Right renal pelvis (tissue), 4 donors: ENCODE results near the gene IER3IP1. TPM values are rescaled to one million over a fixed set of nuclear protein-coding genes. Genes with fewer than 3 reads are reported as not detected.
"Not testable (repeated sequence)": the region's sequence is repeated elsewhere in the genome, so short reads cannot be mapped to it uniquely, and the experiment has no call there.

ENCODE experiments used
- DNase-seq, 4 donors: peaks; one replicate each; pipeline ENCODE4 v3.0.0-alpha.2; 2013; ENCODE audit warnings: low read depth in 4 of 4, low spot score in 3 of 4, missing footprints in 1 of 4
- polyA plus RNA-seq, 4 donors: library from polyadenylated mRNA; unstranded; fragments of 120-200 nt; gene quantifications; one replicate each; pipeline ENCODE4 v1.2.1, GENCODE V29; 2013; ENCODE audit not compliant: insufficient read length in 4 of 4

IER3IP1 gene
- 10 to 100 TPM; 39.7 to 49.7 (median 44.7) TPM for polyA plus RNA-seq

- DNase-seq: peak; percentile 76 to 82 (median 82)
Observed at GRCh38 chr18:47175898-47176575, at the start of gene IER3IP1. TSS of gene IER3IP1 (minus strand) at chr18:47176364. CDS start at chr18:47176277, 87 bp downstream.

GRCh38 chr18:47215554-47216138 lies 39.5 kb upstream of the IER3IP1 start:
- DNase-seq: peak; percentile 15 to 32 (median 24)

- DNase-seq: no peak
Observed at GRCh38 chr18:47209171-47209570, 33.0 kb upstream of the IER3IP1 start.

GRCh38 chr18:47206945-47207637 lies 30.9 kb upstream of the IER3IP1 start:
- no peak for DNase-seq

GRCh38 chr18:47204908-47205522 lies 28.9 kb upstream of the IER3IP1 start:
- peak in 3 of 4 donors; percentile 11 to 22 (median 12) for DNase-seq

GRCh38 chr18:47203626-47204464 lies 27.7 kb upstream of the IER3IP1 start:
- no peak for DNase-seq

- not testable (repeated sequence) for DNase-seq
Observed at GRCh38 chr18:47195961-47196360, 19.8 kb upstream of the IER3IP1 start.

GRCh38 chr18:47191961-47192360 lies 15.8 kb upstream of the IER3IP1 start:
- DNase-seq: no peak

- DNase-seq: no peak
Observed at GRCh38 chr18:47187721-47188120, 11.6 kb upstream of the IER3IP1 start.

GRCh38 chr18:47184419-47185050 lies 8.4 kb upstream of the IER3IP1 start:
- DNase-seq: no peak

- DNase-seq: not testable (repeated sequence)
Observed at GRCh38 chr18:47182156-47182555, 6.0 kb upstream of the IER3IP1 start.

- DNase-seq: no peak
Observed at GRCh38 chr18:47180765-47181164, 4.6 kb upstream of the IER3IP1 start.

- DNase-seq: no peak
Observed at GRCh38 chr18:47179520-47179919, 3.4 kb upstream of the IER3IP1 start.

- DNase-seq: no peak
Observed at GRCh38 chr18:47175283-47175897, 774 bp downstream of the IER3IP1 start.

- DNase-seq: no peak
Observed at GRCh38 chr18:47174545-47175116, 1.5 kb downstream of the IER3IP1 start.

GRCh38 chr18:47172476-47172875 lies 3.7 kb downstream of the IER3IP1 start:
- no peak for DNase-seq

- DNase-seq: no peak
Observed at GRCh38 chr18:47168913-47169312, 7.3 kb downstream of the IER3IP1 start.

- DNase-seq: no peak
Observed at GRCh38 chr18:47168509-47168908, 7.7 kb downstream of the IER3IP1 start.

- no peak for DNase-seq
Observed at GRCh38 chr18:47166294-47166693, 9.9 kb downstream of the IER3IP1 start.
